Skeletal muscle cell (primary cell): ENCODE measurements around the gene KLHL10.
A peak's percentile ranks its signal among the peaks of the same experiment; 100 is the strongest.
"Not testable (repeated sequence)": the region's sequence is repeated elsewhere in the genome, so short reads cannot be mapped to it uniquely, and the experiment has no call there.

Experiments
- DNase-seq: peaks from one replicate; pipeline ENCODE4 v3.0.0-alpha.2; 2010; ENCODE audit warnings: low read depth
- H3K4me3 ChIP-seq: 2 replicates; pipeline ENCODE4 v1.5.1; 2011; ENCODE audit warnings: low read depth, mild to moderate bottlenecking, control low read depth, low read length, moderate library complexity

Gene KLHL10

DNA sequence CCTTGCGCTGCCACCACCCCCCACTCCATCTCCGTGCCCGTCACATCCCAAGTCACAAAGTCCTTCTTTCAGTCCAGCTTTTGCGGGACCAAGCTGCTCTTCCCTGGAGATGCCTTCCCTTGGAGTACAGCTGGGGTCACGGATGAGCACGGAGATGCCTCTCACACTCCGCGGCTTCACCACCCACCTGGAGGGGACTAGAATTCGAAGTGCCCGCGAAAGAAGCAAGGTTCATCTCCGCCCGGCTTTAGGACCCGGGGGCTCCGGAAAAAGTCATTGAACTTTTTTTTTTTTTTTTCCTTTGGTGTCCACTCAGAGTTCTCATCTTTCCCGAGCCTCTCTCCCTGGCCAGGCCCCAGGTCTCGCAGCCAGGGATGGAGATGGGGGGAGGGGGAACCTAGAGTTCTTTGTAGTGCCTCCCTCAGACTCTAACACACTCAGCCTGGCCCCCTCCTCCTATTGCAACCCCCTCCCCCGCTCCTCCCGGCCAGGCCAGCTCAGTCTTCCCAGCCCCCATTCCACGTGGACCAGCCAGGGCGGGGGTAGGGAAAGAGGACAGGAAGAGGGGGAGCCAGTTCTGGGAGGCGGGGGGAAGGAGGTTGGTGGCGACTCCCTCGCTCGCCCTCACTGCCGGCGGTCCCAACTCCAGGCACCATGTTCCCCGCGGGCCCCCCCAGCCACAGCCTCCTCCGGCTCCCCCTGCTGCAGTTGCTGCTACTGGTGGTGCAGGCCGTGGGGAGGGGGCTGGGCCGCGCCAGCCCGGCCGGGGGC, 25.1 kb upstream of the KLHL10 start, which contains the start of gene FKBP10:
Gene FKBP10 (plus strand): TSS at position 624 of the 771 bp plus-strand sequence. CDS start 31 bp downstream, at position 655.
- H3K4me3 ChIP-seq: peak within 1 kb of the TSS; percentile 62
- DNase-seq: peak; percentile 78

DNA sequence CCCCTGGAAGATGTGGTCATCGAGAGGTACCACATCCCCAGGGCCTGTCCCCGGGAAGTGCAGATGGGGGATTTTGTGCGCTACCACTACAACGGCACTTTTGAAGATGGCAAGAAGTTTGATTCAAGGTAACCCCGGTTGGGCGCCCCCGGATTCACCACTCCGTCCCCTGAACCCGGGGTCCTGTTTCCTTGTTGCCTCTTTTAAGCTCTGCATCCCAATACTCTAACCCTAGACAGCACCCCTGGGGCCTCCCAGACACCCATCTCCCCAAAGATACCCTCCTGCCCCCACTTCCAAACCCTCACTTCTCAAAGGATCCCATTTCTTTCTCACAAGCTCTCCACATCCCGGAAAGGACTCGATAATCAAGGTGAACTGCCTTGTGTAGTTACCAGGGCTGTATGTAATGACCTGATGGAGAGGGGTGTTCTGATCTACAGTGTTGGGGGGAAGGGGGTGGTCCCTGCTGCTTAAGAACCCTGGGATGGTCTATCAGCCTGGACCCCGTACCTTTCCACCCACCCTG, 24.4 kb upstream of the KLHL10 start:
- no peak for DNase-seq
- peak overlapping the region; percentile 62 for H3K4me3 ChIP-seq

DNA sequence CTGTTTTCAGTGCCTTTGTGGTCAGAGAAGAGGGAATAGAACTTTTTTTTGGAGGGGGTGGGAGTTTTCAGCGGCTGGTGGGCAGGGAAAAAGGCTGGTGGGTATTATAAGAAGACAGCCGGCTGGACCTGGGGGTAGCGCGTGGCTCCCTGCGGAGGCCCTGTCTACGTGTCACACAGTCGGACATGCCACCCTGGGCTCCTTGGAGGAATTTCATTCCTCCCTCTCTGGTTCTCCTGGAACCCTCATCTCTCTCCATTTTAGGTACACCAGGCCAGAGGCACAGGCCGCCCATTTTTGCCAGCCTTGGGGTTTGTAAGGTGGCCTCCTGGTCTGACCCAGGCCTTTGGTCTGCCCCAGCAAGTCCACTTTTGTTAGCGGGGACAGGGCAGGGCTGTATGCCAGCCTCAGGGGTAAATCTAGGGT, 23.9 kb upstream of the KLHL10 start:
- H3K4me3 ChIP-seq: peak overlapping the region; percentile 62
- DNase-seq: no peak

DNA sequence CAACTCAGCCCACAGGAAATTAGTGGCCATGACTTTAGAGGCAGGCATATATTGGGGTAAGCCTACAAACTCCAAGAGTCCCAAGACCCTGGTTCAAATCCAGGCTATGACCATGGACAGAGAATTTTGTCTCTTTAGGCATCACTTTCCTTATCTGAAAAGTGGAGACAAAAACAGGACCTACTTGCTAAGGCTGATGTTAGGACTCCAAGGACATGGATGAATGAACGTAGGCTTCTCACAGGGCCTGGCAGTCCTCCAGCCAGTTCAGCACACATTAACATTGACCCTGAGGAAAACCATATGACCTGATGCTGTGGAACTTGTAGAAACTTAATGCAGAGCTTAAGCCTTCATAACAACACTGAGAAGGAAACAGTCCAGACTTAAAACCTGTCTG, 23.4 kb upstream of the KLHL10 start:
- DNase-seq: no peak
- H3K4me3 ChIP-seq: peak overlapping the region; percentile 62

DNA sequence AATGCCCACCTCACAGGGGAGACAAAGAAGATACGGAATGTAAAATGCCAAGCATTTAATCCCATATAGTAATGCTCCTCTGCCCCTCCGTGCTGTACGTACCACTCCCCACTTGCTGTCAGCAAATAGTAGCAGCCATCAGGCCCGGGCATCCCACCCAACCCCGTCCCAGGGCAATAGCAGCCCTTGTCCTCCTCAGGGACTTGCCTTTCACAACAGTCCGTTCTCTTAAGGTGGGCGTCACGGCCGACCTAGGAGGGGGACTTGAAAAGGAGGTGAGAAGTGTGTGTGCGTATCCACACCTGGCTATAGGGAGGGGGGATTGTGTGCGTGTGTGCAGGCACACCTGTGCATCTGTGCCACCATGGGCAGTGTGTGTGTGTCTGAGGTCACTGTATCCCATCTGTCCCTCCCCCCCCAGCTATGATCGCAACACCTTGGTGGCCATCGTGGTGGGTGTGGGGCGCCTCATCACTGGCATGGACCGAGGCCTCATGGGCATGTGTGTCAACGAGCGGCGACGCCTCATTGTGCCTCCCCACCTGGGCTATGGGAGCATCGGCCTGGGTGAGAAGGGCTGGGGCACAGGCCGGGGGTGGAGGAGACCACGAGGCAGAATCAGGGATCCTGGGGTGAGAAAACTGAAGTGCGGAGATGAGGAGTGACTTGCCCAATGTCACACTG, 20.8 kb upstream of the KLHL10 start:
- no peak overlapping the region for H3K4me3 ChIP-seq
- no peak for DNase-seq

DNA sequence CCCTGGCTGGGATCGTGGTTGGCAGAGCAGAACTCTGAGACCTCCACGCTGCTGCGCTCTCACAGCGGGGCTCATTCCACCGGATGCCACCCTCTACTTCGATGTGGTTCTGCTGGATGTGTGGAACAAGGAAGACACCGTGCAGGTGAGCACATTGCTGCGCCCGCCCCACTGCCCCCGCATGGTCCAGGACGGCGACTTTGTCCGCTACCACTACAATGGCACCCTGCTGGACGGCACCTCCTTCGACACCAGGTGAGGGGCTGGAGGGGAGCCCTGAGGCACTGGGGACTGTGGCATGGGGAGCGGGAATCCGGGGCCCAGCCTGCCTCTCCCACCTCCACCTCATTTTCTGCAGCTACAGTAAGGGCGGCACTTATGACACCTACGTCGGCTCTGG, 19.6 kb upstream of the KLHL10 start:
- no peak for DNase-seq

DNA sequence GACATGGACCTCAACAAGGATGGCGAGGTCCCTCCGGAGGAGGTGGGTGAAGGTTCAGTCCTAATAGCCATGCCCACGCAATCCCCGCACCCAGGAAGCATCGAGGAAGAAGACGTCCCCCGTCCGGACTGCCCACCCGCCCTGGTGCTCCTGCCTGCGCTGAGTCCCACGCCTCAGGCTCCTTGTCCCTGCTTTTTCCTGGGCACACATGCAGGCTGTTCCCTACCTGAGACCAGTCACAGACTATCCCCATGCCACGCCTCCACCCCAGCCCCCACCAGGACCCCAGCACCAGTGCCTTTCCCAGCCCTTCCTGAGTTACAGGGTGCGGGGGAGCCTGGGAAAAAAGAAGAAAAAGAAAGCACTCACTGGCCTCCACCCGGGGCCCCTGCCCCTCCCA, 15.8 kb upstream of the KLHL10 start:
- H3K4me3 ChIP-seq: no peak overlapping the region
- no peak for DNase-seq

More for the DNA sequence above, 19.6 kb upstream of the KLHL10 start:
- H3K4me3 ChIP-seq: no peak overlapping the region

DNA sequence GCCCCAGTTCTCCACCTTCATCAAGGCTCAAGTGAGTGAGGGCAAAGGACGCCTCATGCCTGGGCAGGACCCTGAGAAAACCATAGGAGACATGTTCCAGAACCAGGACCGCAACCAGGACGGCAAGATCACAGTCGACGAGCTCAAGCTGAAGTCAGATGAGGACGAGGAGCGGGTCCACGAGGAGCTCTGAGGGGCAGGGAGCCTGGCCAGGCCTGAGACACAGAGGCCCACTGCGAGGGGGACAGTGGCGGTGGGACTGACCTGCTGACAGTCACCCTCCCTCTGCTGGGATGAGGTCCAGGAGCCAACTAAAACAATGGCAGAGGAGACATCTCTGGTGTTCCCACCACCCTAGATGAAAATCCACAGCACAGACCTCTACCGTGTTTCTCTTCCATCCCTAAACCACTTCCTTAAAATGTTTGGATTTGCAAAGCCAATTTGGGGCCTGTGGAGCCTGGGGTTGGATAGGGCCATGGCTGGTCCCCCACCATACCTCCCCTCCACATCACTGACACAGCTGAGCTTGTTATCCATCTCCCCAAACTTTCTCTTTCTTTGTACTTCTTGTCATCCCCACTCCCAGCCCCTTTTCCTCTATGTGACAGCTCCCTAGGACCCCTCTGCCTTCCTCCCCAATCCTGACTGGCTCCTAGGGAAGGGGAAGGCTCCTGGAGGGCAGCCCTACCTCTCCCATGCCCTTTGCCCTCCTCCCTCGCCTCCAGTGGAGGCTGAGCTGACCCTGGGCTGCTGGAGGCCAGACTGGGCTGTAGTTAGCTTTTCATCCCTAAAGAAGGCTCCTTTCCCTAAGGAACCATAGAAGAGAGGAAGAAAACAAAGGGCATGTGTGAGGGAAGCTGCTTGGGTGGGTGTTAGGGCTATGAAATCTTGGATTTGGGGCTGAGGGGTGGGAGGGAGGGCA, 15.1 kb upstream of the KLHL10 start:
- DNase-seq: no peak
- H3K4me3 ChIP-seq: no peak overlapping the region

DNA sequence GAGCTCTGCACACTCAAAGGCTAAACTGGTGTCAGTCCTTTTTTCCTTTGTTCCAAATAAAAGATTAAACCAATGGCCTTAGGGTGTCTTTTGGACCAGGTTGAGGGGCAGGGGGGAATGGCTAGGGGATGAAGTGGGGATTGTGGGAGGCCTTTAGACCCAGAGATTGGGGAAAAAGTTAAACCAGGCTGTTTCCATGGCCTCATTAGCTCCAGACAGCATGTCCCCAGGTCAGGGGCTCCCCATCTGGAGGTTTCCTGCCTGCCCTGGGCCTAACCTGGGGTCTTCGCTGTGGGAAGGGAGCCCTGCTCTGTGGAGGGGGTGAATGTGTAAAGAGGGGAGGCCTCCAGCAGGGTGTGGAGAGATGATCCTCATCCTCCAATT, 14.5 kb upstream of the KLHL10 start:
- DNase-seq: no peak

DNA sequence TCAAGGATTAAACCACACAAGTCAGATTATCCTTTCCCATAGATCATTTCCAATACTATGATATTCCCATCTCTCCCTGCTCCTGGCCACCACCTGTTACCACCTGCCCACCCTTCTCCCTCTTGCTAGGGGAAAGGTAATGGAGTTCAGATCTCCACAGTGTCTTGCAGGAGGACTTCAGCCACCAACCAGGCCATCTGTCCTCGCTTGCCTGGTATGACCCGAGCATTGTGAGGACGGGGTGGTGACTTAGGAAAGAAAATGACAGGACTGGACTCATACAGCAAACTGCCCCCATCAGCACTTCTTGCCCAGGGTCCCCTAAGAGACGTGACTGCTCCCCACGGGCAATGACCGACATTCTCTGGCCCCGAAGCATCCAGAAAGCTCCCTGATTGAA, 14.0 kb upstream of the KLHL10 start:
- DNase-seq: no peak
- no peak overlapping the region for H3K4me3 ChIP-seq

More for the DNA sequence above, 14.5 kb upstream of the KLHL10 start:
- no peak overlapping the region for H3K4me3 ChIP-seq

DNA sequence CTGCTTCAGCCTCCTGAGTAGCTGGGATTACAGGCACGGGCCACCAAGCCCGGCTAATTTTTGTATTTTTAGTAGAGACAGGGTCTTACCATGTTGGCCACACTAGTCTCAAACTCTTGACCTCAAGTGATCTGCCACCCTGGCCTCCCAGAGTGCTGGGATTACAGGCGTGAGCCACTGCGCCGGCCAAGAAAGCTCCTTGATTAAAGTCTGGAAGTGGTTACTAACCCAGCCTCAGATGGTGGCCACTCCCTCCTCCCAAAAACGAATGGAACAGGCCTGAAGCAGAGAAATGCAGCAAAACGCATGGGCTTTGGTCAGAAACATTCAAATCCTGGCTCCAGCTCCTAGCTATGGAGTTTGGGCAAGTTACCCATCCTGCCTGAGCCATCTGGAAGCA, 13.5 kb upstream of the KLHL10 start:
- DNase-seq: no peak
- no peak overlapping the region for H3K4me3 ChIP-seq

DNA sequence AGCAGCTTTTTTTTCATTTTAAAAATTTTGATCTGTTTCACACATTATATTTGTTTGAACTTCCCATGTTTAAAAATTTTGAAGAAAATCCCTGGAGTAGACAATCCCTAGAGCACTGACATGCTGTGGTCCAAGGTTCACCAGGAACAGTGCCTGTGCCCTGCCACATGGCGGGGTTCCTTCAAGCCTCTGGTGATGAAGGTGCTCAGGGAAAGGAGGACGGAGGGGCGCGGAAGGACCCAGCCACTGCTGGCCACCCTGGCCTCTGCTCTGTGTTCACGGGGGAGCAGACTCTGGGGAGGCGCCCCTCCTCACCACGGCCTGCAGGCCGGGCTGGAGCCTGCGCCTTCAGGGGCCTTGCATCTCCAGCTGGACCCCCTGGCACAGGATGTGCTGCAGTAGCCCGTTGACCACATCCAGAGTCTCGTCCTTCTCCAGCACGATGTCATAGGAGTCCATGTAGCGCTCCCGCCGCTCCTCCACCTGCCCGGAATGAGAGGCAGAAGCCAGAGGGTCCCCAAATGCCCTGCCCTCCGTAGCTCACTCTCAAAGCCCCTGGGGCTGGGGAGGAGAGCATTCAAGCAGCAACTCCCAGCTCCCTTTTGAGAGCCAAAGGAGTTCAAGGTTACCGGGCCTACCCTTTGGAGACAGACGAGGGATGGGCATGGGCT, 12.3 kb upstream of the KLHL10 start:
- no peak for DNase-seq
- no peak overlapping the region for H3K4me3 ChIP-seq

DNA sequence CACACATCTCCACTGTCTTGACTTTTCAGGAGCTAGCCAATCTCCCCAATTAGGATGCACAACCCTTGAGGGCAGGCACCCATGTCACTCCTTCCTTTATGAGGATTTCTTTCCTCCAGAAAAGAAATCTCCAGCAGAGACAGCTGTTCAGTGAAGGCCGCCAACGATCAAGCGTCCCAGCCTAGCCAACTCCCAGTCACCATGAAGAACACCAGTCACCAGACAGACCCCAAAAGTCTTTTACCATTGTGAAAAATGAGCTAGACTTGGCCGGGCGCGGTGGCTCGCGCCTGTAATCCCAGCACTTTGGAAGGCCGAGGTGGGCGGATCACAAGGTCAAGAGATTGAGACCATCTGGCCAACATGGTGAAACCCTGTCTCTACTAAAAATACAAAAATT, 7.7 kb upstream of the KLHL10 start:
- DNase-seq, H3K4me3 ChIP-seq: not testable (repeated sequence)

DNA sequence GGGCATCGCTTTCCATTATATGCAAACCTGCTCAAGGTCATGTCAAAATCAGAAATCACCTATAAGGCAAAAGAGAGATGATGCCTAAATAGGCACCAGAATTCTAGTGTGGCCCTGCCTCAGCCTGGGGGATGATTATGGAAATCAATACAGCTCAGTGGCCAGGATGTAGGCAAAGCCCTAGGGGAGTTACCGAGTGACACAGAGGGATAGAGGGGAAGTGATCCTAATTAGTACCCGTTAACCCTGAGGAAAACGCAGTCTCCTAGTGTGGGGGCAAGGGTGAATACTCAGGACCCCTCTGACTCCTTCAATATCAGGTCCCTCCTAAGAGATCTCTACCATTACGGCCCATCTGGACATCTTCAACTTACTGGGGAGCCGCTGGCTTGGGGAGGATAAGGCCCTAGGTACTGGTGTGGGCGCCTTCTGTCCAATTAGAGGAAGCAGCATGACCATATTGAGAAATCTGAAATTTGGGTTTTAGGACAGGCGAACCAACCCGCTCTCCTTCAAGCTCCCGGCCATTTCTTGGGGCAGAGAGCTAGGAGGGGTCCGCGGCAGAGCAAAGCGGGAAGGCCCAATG, 2.3 kb upstream of the KLHL10 start:
- DNase-seq: no peak
- peak overlapping the region; percentile 82 for H3K4me3 ChIP-seq

DNA sequence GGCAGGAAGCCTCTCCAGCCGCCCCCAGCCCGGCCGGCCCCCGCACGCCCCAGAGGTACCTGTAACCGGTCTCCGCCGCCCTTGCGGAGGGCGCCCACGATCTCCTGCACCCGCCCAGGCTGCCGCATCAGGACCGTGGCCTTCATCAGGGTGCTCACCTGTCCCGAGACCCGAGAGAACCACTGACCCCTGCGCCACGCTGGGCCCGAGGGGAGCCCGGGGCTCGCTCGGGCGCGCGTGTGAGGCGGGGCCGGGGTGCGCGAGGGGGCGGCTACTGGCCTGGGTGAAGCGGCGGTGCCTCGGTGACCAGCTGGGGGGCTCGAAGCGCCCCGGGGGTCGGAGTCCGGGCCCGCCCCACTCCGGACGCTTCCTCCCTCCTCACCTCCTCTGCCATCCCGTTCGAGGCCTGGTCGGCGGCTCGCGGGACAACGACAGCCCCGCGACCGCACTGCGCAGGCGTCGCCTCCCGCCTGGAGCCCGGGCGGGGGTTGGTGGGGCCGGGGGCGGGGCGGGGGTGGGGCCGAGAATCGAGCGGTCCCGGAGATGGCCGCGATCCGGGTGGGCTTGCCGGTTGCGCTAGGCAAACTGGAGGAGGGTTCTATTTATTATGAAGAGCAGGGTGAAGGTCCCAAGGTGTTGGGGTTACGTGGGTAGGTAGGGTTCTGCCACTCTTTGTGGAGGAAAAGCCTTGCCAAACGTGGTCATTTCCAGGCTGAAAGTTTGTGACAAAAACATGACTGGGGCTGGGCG, 1.6 kb upstream of the KLHL10 start, which contains the start of gene NT5C3B:
Gene NT5C3B (minus strand): TSS at position 433 of the 750 bp plus-strand sequence. CDS start 39 bp downstream, at position 394.
- DNase-seq: no peak
- peak within 1 kb of the TSS; percentile 82 for H3K4me3 ChIP-seq

DNA sequence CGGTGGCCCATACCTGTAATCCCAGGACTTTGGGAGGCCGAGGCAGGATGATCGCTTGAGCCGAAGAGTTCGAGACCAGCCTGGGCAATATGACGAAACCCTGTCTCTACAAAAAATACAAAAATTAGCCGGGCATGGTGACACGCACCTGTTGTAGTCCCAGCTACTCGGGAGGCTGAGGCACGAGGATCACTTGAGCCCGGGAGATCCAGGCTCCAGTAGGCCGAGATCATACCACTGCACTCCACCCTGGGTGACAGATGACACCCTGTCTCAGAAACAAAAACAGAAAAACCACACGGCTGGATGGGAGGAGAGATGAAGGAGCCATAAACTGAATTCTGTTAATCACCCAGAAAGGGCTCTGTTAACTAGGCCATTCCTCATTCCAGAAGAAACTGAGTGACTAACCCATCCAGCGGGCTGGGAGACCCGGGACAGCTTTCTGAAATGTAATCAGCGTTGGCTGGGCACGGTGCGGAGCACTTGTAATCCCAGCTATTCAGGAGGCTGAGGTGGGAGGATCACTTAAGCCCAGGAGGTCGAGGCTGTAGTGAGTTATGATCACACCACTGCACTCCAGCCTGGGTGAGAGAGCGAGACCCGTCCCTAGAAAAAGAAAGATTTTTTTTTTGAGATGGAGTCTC, 952 bp upstream of the KLHL10 start:
- no peak for DNase-seq
- peak overlapping the region; percentile 82 for H3K4me3 ChIP-seq

DNA sequence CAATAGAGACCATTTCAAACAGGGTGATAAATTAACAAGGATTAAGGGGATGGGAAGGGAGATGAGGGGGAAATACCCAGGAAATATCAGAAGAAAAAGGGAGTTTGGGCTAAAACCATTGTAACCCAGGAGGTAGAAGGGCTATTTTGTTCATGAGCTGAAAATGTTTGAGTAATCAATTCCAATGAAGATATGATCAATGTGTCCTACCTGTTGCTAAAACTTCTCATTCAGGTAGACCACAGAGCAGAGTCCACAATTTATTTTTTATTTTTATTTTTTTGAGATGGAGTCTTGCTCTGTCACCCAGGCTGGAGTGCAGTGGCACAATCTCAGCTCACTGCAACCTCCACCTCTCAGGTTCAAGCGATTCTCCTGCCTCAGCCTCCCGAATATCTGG, 1.8 kb downstream of the KLHL10 start:
- not testable (repeated sequence) for DNase-seq, H3K4me3 ChIP-seq
